Measurements from ENCODE around the gene PLA2G4A.

Gene PLA2G4A

GRCh38 chr1:186977266-186977957, 148.7 kb downstream of the PLA2G4A start:
- DNase-seq (ENCODE audit: low spot score) = no peak

GRCh38 chr1:186978596-186979556, 150.1 kb downstream of the PLA2G4A start:
- DNase-seq (ENCODE audit: low spot score) = no peak

GRCh38 chr1:186980400-186980799, 151.7 kb downstream of the PLA2G4A start:
- no peak for DNase-seq (ENCODE audit: low spot score)

GRCh38 chr1:186982116-186982515, 153.4 kb downstream of the PLA2G4A start:
- no peak for DNase-seq (ENCODE audit: low spot score)

- no peak for DNase-seq (ENCODE audit: low spot score)
Observed at GRCh38 chr1:186983327-186983726, 154.6 kb downstream of the PLA2G4A start.

- no peak for DNase-seq (ENCODE audit: low spot score)
Observed at GRCh38 chr1:186984959-186985358, 156.2 kb downstream of the PLA2G4A start.

- peak; percentile 49 for DNase-seq (ENCODE audit: low spot score)
Observed at GRCh38 chr1:186985889-186986491, 157.2 kb downstream of the PLA2G4A start.

- no peak for DNase-seq (ENCODE audit: low spot score)
Observed at GRCh38 chr1:186987065-186987464, 158.3 kb downstream of the PLA2G4A start.

GRCh38 chr1:186987769-186988168, 159.0 kb downstream of the PLA2G4A start:
- no peak for DNase-seq (ENCODE audit: low spot score)

- DNase-seq (ENCODE audit: low spot score) = no peak
Observed at GRCh38 chr1:186993996-186994395, 165.2 kb downstream of the PLA2G4A start.

GRCh38 chr1:186994897-186995296, 166.1 kb downstream of the PLA2G4A start:
- no peak for DNase-seq (ENCODE audit: low spot score)

- no peak for DNase-seq (ENCODE audit: low spot score)
Observed at GRCh38 chr1:186996816-186997215, 168.1 kb downstream of the PLA2G4A start.

GRCh38 chr1:186997877-186998276, 169.1 kb downstream of the PLA2G4A start:
- no peak for DNase-seq (ENCODE audit: low spot score)

GRCh38 chr1:186999506-186999905, 170.8 kb downstream of the PLA2G4A start:
- no peak for DNase-seq (ENCODE audit: low spot score)

- peak; percentile 40 for DNase-seq (ENCODE audit: low spot score)
Observed at GRCh38 chr1:187001198-187001889, 172.6 kb downstream of the PLA2G4A start.

- no peak for DNase-seq (ENCODE audit: low spot score)
Observed at GRCh38 chr1:187003353-187003752, 174.6 kb downstream of the PLA2G4A start.

GRCh38 chr1:187006896-187007295, 178.1 kb downstream of the PLA2G4A start:
- DNase-seq (ENCODE audit: low spot score) = no peak

- no peak for DNase-seq (ENCODE audit: low spot score)
Observed at GRCh38 chr1:187009320-187009719, 180.6 kb downstream of the PLA2G4A start.

- no peak for DNase-seq (ENCODE audit: low spot score)
Observed at GRCh38 chr1:187010571-187011309, 182.0 kb downstream of the PLA2G4A start.

GRCh38 chr1:187013582-187014200, 184.9 kb downstream of the PLA2G4A start:
- DNase-seq (ENCODE audit: low spot score) = no peak

- DNase-seq (ENCODE audit: low spot score) = no peak
Observed at GRCh38 chr1:187018291-187018690, 189.5 kb downstream of the PLA2G4A start.
